NOMO-1 (cell line): Measurements from ENCODE around the gene CREBBP.

Experiments
- DNase-seq, 2 experiments: peaks; one replicate each; lab custom pipeline; 2025; ENCODE audit not compliant: unreplicated experiment in 2 of 2; lab: John Stamatoyannopoulos, UW

The CREBBP gene

DNA sequence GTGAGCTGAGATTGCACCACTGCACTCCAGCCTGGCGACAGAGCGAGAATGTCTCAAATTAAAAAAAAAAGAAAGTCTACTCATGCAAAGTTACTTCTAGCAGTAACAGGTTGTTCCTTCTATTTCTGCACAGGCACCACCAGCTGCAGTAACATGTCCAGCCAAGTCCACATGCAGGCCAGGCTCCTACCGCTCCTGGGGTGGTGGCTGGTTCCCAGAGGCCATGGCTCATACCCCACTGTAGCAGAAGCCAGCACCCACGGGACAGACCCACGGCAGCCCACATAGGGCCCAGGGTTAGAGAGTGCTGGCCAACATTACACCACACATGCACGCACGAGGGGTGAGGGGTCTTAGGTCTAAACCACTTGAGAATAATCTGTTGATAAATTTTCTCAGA is 136.5 kb downstream of the CREBBP start:
- no peak for DNase-seq

DNA sequence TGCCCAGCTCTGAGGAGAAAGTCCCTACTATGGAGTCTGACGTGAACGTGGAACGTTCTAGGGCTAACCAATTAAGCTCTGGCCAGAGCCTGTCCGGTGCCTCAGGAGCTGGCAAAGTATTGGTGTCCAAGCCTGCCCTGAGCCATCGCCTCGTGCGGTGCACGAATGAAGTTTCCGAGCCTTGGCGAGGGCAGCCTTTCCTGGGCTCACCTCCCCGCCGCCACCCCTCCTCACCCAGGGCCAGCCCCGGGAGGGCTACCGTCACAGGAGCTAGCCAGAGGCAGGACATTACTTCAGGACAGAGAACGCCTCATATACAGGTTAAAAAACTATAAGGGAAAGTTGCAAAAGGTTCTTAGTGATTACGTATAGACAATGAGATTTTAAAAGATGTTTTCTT is 139.6 kb downstream of the CREBBP start:
- DNase-seq = no peak

GRCh38 chr16:3740186-3740585 is 140.3 kb downstream of the CREBBP start:
- no peak for DNase-seq

DNA sequence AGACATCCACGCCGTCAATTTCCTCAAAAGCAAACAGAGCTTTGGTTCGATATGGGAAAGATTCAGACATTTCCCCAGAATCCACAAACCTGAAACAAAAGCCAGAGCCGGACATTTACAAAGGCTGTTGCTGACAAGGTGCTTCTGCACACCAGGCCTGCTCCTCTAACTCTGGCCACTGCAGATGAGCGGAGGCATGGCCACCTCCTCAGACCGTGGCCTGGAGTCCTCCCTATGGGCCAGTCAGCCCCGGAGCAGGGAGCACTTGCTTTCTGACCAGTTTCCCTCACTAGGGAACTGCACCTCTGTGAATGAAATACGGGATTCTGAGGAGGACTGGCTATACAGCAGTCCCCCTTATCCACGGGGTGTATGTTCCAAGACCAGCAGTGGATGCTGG is 140.9 kb downstream of the CREBBP start:
- DNase-seq = no peak

DNA sequence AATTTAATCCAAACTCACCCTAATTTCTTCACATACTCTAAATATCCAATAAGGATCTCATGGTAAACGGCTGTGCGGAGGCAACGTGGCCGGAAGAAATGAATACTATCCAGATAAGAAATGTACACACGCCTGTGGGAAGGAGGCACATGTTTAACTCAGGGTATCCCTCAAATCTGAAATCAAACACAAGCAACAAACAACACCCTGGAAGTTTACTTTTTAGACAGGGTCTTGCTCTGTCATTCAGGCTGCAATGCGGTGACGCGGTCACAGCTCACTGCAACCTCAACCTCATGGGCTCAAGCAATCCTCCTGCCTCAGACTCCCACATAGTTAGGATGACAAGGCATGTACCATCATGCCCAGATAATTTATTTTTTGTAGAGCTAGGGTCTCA is 142.0 kb downstream of the CREBBP start:
- no peak for DNase-seq

GRCh38 chr16:3738128-3738527 is 142.4 kb downstream of the CREBBP start:
- no peak for DNase-seq

DNA sequence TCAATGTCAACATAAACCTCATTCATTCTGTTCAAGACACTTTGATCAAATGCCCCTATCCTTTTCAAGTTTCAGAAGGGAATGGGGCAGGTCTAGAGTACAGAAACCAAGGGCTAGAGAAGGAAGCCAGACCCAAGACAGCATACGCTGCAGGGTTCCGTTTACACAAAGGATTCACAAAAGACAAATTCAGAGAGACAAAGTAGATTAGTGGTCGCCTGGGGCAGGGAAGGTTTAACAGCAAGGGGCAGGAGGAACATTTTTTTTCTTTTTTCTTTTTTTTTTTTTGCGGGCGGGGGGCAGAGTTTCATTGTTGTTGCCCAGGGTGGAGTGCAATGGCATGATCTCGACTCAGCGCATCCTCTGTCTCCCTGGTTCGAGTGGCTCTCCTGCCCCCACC is 143.3 kb downstream of the CREBBP start:
- no peak for DNase-seq

DNA sequence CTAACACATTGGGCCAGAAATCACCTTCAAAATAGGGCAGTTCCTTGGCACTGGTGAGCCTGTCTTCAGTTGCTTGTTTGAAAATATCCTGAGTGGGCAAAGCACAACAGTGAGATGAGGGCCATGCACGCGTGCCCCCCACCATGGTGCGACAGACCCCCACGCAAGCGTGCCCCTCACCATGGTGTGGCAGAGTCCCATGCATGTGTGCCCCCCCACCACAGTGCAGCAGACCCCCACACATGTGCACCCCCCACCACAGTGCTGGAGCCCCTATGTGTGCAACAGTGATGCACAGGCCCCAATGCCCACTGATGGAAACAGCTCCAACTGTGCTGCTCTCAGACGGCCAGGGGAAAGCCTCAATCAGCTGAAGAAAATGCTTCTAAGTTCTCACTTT is 144.4 kb downstream of the CREBBP start:
- DNase-seq = no peak

GRCh38 chr16:3735541-3735940 is 145.0 kb downstream of the CREBBP start:
- DNase-seq = no peak

GRCh38 chr16:3734758-3735221 is 145.7 kb downstream of the CREBBP start:
- DNase-seq = no peak

DNA sequence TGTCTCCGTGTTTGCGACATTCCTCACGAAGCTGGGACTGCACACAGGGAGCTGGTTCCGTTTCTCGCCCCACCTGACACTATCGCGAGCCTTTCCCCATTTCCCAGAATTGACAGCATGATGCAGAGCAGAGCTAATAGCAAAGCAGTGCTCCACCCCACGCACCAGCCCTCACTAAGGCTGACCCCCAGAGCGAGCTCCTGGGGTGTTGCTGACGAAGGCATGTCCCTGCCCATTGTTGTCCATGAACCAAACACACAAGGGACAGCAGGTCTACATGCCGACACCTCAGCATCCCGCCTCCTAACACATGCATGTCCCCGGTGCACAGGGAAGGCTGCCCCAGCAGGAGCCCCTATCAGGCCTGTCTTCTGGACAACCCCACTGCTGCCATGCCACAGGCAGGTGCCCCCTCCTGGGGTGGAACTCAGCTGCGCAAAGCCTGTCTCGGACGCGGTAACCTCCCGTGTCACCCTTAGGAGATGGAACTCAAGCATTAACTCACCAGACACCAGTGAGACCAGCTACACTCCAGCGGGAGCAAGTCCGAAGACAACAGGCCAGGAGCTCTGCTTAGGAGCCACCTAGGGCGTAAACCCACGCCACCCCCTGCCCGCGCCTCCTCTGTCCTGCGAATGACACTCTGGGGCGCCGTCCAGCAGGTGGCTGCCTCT is 146.3 kb downstream of the CREBBP start:
- no peak for DNase-seq

DNA sequence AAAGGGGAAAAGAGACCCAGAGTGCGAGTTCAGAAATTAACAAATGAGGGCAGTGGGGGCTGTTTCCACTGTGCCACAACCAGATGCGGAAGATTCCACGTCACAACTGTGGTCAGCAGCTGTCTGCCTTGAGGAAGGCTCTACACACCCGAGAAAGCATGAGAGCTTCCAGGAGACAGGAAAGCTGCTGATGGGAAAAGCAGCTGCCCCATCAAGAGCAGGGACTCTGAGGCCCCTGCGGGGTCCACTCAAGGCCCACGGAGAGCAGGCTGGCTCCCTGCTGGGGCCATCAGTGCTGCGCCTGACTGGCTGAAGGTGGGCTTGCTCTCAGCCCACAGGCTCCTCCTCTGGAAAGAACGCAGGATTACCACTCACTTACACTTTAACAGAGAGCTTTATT is 148.3 kb downstream of the CREBBP start:
- no peak for DNase-seq

DNA sequence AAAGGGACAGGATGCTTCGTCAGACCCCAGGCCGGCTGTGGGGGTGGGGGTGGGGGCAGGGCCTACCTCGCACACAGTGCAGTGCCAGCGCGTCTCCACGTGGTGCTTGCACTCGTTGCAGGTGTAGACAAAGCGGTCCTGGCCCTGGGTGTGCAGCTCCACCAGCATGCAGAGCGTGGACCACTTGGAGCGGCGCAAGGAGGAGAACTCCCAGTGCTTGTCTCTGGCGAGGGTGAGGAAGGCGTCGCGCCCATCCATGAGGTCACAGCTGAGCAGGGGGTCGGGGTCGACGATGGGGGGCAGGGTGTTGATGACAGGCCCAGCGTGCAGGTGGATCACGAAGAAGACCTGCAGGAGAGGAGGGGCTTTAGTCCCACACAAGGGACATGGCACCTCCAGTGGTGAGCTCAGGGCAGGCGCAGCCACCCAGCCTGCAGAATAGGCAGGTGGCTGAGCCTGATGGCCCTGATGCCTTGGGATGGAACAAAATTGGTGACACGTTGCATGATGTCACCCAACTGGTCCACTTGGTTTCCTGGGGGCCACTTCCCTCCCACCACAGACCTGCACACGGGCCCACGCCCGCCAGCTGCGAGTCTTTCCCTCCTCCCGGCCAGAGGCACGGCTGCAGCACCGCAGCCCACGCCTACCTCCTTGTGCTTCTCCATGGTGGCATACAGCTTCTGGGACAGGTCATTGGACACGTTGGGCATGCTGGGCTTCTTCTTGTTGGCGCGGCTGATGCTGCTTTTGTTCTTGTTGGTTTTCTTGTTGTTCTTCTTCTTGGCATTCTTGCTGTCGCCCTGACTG is 149.2 kb downstream of the CREBBP start:
- no peak for DNase-seq

- no peak for DNase-seq
Measured at GRCh38 chr16:3730161-3731125, 150.1 kb downstream of the CREBBP start.

- no peak for DNase-seq
Measured at GRCh38 chr16:3729161-3730112, 151.1 kb downstream of the CREBBP start.

DNA sequence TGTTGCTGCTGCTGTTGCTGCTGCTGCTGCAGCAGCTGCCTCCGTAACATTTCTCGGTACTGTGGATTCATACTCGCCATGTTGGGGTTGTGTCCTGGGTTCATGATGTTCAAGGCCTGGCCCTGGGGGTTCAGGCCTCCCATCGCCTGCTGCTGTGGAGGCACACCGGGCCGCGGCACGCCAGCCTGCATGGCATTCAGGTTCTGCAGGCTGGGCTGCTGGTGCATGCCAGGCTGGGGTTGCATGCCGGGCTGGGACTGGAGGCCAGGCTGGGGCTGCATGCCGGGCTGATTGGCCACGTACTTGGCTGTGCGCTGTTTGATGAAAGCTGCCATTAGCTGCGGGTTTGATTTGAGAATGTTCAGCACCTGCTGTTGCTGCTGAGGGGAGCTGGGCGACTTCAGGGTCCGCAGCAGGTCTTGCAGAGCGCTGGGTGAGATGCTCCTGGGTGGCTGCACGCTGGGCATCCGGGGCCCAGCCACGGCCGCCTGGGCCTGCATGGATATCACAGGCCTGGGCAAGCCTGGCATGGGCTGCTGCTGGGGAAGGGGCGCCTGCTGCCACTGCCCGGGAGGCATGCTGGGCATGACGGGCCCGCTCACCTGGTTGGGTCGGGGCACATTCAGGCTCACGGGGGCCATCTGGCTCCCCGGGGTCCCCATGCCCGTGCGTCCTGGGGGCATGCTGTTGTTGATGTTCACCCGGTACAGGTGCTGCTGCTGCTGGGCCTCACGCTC is 151.9 kb downstream of the CREBBP start:
- no peak for DNase-seq

DNA sequence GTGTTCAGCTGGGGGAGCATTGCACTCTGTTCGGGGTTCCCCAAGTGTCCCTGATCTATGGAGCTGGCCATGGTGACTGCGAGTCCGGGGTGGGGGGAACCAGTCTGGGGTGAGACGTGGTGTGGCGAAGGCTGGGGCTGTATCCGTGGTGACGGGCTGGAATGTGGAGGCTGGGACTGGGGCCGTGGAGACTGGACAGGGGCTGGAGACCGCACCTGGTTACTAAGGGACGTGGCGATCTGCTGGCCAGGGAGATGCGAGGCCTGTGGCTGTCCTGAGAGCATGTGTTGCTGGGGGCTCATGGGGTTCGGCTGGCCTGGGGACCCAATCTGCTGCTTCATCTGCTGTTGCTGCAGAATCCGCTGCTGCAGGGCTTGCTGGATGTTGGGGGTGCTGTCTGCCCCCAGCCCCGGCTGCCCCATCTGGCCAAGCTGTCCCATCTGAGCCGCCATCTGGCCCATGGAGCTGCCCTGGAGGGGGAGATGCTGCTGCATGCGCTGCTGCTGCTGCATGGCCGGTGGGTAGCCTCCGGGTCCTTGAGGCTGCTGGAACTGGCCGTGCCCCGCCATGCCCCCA is 152.6 kb downstream of the CREBBP start:
- no peak for DNase-seq

DNA sequence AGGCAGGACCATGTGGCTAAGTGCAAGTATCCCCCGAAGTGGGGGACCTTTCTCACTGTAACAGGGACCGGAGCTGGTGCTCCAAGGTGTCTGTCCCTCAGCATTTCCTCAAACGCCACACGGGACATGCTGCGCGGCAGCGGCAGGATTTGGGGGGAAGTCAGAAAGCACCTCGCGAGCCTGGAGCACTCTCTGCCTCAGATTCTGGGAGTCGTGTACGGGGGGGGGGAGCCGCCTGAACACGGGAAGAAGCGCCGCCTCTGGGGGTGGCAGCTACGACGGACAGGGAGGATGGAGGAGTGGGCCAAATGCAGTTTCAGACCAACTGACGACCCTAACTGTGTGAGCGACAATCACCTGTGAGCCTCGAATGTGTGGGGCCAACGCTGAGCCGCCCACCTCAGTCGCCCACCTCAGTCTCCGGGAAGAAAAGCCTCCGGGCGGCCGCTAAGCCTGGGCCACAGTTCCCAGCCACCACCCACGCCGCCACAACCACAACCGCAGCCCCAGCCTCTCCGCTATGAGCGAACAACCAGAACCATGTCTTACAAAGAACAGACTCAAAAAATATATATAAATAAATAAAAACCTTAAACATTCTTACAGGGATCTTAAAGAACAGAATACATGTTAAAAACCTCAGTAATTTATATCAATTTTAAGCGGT is 154.4 kb downstream of the CREBBP start:
- DNase-seq = no peak
